Liver (tissue), 9 donors: Measurements from ENCODE around the gene LDLRAD3. TPM values are rescaled to one million over a fixed set of nuclear protein-coding genes. Genes with fewer than 3 reads are reported as not detected.

Experiments used
- DNase-seq: peaks from one replicate; pipeline ENCODE4 v3.0.0-alpha.2; 2017; ENCODE audit warnings: low spot score
- H3K27ac ChIP-seq, 2 donors: one replicate each; pipeline ENCODE4 v1.7.0; 2013; ENCODE audit warnings: inconsistent platforms in 2 of 2, low read length in 2 of 2, control low read depth in 1 of 2, low read depth in 1 of 2, mild to moderate bottlenecking in 1 of 2
- H3K27me3 ChIP-seq, 4 donors: one replicate each; pipeline versions ENCODE4 v1.6.1 to v1.7.0; 2013; ENCODE audit warnings: low read length in 3 of 4, inconsistent platforms in 1 of 4, mild to moderate bottlenecking in 1 of 4, moderate library complexity in 1 of 4; ENCODE audit not compliant: control insufficient read depth in 4 of 4, insufficient read depth in 4 of 4
- H3K36me3 ChIP-seq, 4 donors: one replicate each; pipeline versions ENCODE4 v1.6.1 to v1.7.0; 2013; ENCODE audit warnings: low read length in 3 of 4, mild to moderate bottlenecking in 3 of 4, low read depth in 1 of 4, moderate library complexity in 1 of 4; ENCODE audit not compliant: control insufficient read depth in 4 of 4, insufficient read depth in 3 of 4
- H3K4me1 ChIP-seq, 4 donors: one replicate each; pipeline versions ENCODE4 v1.6.1 to v1.7.0; 2013; ENCODE audit warnings: low read length in 3 of 4, mild to moderate bottlenecking in 3 of 4, moderate library complexity in 1 of 4; ENCODE audit not compliant: control insufficient read depth in 4 of 4, insufficient read depth in 4 of 4
- H3K4me3 ChIP-seq, 3 donors: one replicate each; pipeline versions ENCODE4 v1.6.1 to v1.7.0; 2013; ENCODE audit warnings: low read length in 3 of 3, control low read depth in 1 of 3, low read depth in 1 of 3, mild to moderate bottlenecking in 1 of 3
- H3K9ac ChIP-seq, 2 donors: one replicate each; pipeline ENCODE4 v1.7.0; 2013; ENCODE audit warnings: low read length in 2 of 2, mild to moderate bottlenecking in 2 of 2, moderate library complexity in 2 of 2, control low read depth in 1 of 2, low read depth in 1 of 2
- H3K9me3 ChIP-seq, 4 donors: one replicate each; pipeline versions ENCODE4 v1.6.1 to v1.7.0; 2013; ENCODE audit warnings: low read length in 3 of 4; ENCODE audit not compliant: control insufficient read depth in 4 of 4
- FOXA1 ChIP-seq: IDR thresholded peaks from 2 replicates; pipeline ENCODE4 v1.6.1; 2016; ENCODE audit warnings: antibody characterized with exemption
- FOXA2 ChIP-seq: IDR thresholded peaks from 2 replicates; pipeline ENCODE4 v1.6.1; 2016; ENCODE audit warnings: antibody characterized with exemption
- GABPA ChIP-seq, 2 donors: IDR thresholded peaks in 1 of 2; conservative IDR thresholded peaks in 1 of 2; 2 replicates each; pipeline ENCODE4 v1.6.1; 2016; ENCODE audit warnings: antibody characterized with exemption in 2 of 2, mild to moderate bottlenecking in 1 of 2, moderate library complexity in 1 of 2
- HNF4A ChIP-seq, 2 donors: conservative IDR thresholded peaks; 2 replicates each; pipeline ENCODE4 v1.6.1; 2016; ENCODE audit warnings: antibody characterized with exemption in 2 of 2, mild to moderate bottlenecking in 2 of 2
- HNF4G ChIP-seq: IDR thresholded peaks from 2 replicates; pipeline ENCODE4 v1.6.1; 2016; ENCODE audit warnings: antibody characterized with exemption
- RXRA ChIP-seq, 2 donors: IDR thresholded peaks; 2 replicates each; pipeline ENCODE4 v1.6.1; 2017 to 2018; ENCODE audit warnings: antibody characterized with exemption in 2 of 2, mild to moderate bottlenecking in 1 of 2
- TAF1 ChIP-seq: conservative IDR thresholded peaks from 2 replicates; pipeline ENCODE4 v1.6.1; 2016; ENCODE audit warnings: antibody characterized with exemption, mild to moderate bottlenecking
- WGBS: extraction: QIAGEN DNeasy Blood & Tissue Kit; methylation state at CpG from one replicate; pipeline ENCODE4 v1.1.7; 2013; 5-methylcytosine and 5-hydroxymethylcytosine counted together
- polyA plus RNA-seq, 2 donors: library from polyadenylated mRNA; stranded (reverse) in 1 of 2; unstranded in 1 of 2; fragments of 200-250 nt in 1 of 2; fragments of >200 nt in 1 of 2; fragmentation: Nextera tagmentation in 1 of 2; extraction: Ambion mirVana in 1 of 2; gene quantifications; one replicate each; pipeline versions ENCODE4 v1.2.1 to v1.2.3, GENCODE V29; 2013 to 2015
- total RNA-seq, 2 donors: library from RNA; depleted of rRNA; stranded (reverse); fragments of >200 nt; gene quantifications; one replicate each; pipeline ENCODE4 v1.2.3, GENCODE V29; 2014
- TF ChIP-seq, protein P1 (sequence below): fragments of 150-350 bp; IDR thresholded peaks from 2 replicates; pipeline ENCODE4 v1.5.1; 2017; ENCODE audit warnings: improper control_type of control experiment, low read depth, low read length; ENCODE audit not compliant: missing input control
- TF ChIP-seq, protein P2 (sequence below): IDR thresholded peaks from 2 replicates; pipeline ENCODE4 v1.6.1; 2016; ENCODE audit warnings: antibody characterized with exemption
- TF ChIP-seq, protein P3 (sequence below): IDR thresholded peaks from 2 replicates; pipeline ENCODE4 v1.6.1; 2016; ENCODE audit warnings: antibody characterized with exemption, mild to moderate bottlenecking
- donor health status: healthy.
- donor health status: healthy.
- donor health status: healthy.
- donor health status: healthy.
- donor health status: healthy.

Gene LDLRAD3
- total and polyA plus RNA-seq, 4 donors: 0.75 to 1.3 (median 0.93) TPM

DNA sequence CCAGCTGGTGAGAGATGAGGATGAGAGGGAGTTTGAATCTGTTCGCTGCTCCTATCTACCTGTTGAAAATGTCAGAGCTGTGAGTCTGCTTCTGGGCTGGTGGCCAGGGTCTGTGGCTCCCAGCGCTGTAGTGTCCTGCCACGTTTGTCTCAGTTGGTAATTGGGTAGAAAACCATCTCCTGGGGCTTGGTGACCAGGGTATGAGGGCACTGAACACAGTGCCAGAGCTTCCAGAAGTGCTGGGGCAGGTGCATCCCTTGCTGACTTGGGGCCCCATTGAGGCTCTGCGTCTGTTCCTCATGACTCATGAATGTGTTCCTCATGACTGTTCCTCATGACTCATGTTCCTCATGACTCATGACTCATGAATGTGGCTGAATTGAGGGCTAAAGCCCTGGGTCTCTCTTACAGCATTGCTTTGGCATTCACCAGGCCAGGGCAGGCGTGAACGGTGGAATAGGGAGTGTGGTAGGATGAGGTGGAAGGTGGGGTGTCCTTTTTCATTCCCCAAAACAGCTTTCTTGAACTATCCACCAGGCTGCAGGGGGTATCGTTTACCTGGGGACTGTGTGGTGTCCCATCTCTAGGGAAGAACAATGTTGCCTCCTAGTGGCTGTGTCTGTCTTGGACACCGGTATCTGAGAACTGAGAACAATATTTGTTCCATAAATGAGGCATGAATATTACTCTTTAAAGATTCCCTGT lies 205.8 kb downstream of the LDLRAD3 start (continued):
- TF ChIP-seq, protein P1, sequence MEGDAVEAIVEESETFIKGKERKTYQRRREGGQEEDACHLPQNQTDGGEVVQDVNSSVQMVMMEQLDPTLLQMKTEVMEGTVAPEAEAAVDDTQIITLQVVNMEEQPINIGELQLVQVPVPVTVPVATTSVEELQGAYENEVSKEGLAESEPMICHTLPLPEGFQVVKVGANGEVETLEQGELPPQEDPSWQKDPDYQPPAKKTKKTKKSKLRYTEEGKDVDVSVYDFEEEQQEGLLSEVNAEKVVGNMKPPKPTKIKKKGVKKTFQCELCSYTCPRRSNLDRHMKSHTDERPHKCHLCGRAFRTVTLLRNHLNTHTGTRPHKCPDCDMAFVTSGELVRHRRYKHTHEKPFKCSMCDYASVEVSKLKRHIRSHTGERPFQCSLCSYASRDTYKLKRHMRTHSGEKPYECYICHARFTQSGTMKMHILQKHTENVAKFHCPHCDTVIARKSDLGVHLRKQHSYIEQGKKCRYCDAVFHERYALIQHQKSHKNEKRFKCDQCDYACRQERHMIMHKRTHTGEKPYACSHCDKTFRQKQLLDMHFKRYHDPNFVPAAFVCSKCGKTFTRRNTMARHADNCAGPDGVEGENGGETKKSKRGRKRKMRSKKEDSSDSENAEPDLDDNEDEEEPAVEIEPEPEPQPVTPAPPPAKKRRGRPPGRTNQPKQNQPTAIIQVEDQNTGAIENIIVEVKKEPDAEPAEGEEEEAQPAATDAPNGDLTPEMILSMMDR: peak; percentile 46

DNA sequence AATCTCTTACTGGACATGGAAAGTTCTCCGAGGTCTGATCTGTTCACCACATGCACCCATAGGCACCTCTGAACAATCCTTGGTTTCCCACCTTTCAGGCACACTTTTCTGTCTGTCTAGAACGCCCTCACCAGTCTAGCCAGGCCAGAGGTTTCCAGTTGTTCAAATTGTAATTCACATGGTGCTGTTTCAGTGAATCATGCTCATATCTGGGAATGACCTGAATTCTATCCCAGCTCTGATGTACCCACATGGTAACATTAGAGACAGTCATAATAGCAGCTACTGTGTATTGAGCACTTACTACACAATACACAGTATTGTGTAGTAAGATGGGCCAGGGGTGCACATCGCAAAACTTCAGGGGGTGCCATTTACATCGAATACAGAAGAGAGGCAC lies 207.1 kb downstream of the LDLRAD3 start:
- Histone ChIP-seq H3K9ac (no peak overlapping the region), H3K27me3 (no peaks in the 10 kb centered on the region), H3K4me3 (no peak overlapping the region), H3K4me1 (no peaks in the 10 kb centered on the region), H3K36me3 (no peaks in the 10 kb centered on the region), H3K9me3 (no peaks in the 10 kb centered on the region), H3K27ac (no peak overlapping the region)
- TF ChIP-seq, protein P2, sequence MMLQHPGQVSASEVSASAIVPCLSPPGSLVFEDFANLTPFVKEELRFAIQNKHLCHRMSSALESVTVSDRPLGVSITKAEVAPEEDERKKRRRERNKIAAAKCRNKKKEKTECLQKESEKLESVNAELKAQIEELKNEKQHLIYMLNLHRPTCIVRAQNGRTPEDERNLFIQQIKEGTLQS: no peak
- TF ChIP-seq HNF4G (no peak), RXRA (IDR thresholded peaks at IDR 0.05) (no peak), FOXA1 (no peak), GABPA (IDR thresholded peaks at IDR 0.05 in 1 of 2, conservative IDR thresholded peaks at IDR 0.05 in 1 of 2) (no peak), TAF1 (no peak), FOXA2 (no peak), HNF4A (conservative IDR thresholded peaks at IDR 0.05) (no peak)
- TF ChIP-seq, protein P3, sequence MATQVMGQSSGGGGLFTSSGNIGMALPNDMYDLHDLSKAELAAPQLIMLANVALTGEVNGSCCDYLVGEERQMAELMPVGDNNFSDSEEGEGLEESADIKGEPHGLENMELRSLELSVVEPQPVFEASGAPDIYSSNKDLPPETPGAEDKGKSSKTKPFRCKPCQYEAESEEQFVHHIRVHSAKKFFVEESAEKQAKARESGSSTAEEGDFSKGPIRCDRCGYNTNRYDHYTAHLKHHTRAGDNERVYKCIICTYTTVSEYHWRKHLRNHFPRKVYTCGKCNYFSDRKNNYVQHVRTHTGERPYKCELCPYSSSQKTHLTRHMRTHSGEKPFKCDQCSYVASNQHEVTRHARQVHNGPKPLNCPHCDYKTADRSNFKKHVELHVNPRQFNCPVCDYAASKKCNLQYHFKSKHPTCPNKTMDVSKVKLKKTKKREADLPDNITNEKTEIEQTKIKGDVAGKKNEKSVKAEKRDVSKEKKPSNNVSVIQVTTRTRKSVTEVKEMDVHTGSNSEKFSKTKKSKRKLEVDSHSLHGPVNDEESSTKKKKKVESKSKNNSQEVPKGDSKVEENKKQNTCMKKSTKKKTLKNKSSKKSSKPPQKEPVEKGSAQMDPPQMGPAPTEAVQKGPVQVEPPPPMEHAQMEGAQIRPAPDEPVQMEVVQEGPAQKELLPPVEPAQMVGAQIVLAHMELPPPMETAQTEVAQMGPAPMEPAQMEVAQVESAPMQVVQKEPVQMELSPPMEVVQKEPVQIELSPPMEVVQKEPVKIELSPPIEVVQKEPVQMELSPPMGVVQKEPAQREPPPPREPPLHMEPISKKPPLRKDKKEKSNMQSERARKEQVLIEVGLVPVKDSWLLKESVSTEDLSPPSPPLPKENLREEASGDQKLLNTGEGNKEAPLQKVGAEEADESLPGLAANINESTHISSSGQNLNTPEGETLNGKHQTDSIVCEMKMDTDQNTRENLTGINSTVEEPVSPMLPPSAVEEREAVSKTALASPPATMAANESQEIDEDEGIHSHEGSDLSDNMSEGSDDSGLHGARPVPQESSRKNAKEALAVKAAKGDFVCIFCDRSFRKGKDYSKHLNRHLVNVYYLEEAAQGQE: no peak
- TF ChIP-seq, protein P1: no peak
- no peak for DNase-seq
- 89% methylated on average over 4 of the region's 4 CpGs for WGBS
